Hindlimb muscle (tissue), 1 donor: Measurements from ENCODE around the gene VAMP5. TPM values are rescaled to one million over a fixed set of nuclear protein-coding genes. Genes with fewer than 3 reads are reported as not detected.
"Not testable (repeated sequence)": the region's sequence is repeated elsewhere in the genome, so short reads cannot be mapped to it uniquely, and the experiment has no call there.

ENCODE experiments used
- DNase-seq: peaks from one replicate; pipeline ENCODE4 v3.0.0-alpha.2; 2013
- polyA plus RNA-seq: library from polyadenylated mRNA; unstranded; fragments of 120-200 nt; gene quantifications from one replicate; pipeline ENCODE4 v1.2.1, GENCODE V29; 2013; ENCODE audit not compliant: insufficient read length

The VAMP5 gene
- 54.7 TPM for polyA plus RNA-seq

GRCh38 chr2:85584354-85584856, at the start of gene VAMP5:
Gene VAMP5 (plus strand): TSS chr2:85584431. CDS start chr2:85584491, 60 bp downstream.
- DNase-seq, result no peak

- no peak for DNase-seq
These were observed 49.4 kb upstream of the VAMP5 start for GRCh38 chr2:85534881-85535280.

DNA sequence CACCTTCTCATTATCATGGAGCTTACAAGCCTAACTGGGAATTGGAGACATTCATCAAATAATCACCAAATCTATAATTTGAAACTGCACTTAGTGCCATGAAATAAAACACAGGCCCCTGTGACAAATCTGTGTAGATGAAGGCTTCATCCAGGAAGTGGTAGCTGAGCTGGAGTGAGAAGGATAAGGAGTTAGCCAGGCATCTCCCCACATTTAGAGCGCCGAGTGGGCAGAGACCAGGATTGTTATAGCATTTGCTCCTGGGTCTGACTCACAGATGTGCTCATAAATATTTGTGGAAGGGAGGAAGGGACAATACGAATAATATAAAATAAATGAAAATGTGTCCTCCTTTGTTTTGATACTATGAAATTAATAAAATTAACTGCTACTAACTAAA, 47.8 kb upstream of the VAMP5 start:
- no peak for DNase-seq

- DNase-seq, result peak; percentile 55
These were observed 46.4 kb upstream of the VAMP5 start for GRCh38 chr2:85537600-85538506.

DNA sequence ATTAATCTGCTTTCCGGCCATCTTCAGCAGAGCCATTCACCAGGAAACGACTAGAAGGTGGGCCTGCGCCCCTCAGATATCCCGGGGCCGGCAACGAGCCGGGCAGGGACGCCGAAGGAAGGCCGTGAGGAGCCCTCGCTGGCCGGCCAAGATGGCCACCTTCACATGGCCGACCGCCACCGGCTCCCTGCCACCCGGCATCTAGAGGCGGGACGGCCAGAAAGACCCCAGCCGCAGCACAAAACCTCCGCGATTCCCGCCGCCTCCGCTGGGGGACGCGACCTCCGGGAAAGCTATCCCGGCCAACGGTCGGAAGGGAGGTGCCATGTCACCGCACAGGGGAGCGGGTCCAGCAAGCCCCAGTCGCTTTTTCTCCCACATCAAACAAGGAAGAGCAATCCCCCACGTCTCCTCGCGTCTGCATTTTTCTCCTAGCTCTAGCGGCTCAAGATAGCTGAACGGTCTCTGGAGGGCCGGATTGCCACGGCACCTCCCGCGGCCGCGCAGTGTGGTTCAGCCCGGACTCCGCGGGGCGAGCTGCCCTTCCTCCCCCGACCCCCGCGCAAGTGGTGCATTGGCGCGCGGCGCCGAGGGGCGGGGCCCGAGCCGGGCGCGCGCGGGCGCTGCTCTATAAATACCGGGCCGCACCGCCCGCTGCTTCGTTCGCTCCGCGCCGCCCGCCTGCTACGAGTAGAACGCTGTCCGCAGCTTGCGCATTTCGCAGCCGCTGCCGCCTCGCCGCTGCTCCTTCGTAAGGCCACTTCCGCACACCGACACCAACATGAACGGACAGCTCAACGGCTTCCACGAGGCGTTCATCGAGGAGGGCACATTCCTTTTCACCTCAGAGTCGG, 45.5 kb upstream of the VAMP5 start, which contains the start of gene MAT2A:
TSS of gene MAT2A (plus strand) at position 662 of the 854 bp plus-strand sequence. CDS start at position 782, 120 bp downstream.
- DNase-seq, result peak; percentile 96

GRCh38 chr2:85539361-85540132, 44.7 kb upstream of the VAMP5 start:
- peak; percentile 86 for DNase-seq

DNA sequence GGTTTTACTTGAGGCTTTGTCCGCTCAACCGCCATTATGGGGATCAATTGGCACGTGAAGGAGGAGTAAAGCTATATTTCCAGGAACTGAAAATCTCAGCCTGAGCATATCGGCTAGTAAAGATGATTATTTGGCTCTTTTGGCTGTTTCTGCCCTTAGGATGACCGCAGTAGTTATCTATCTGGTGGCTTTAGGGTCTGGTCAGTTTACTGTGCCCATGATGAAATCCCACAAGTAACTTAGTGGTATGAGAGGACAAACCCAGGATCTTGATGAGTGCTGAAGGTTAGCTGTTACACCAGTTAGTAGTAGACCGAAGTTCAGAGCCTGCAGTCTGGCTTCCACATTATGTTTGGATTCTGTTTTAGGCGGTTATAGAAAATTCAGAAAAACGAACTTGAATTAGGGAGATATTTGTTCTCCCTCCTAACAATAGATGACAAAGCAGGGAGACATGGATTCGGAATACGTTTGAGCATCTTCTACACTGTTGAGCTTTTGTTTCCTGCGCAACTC, 44.0 kb upstream of the VAMP5 start:
- DNase-seq, result no peak

GRCh38 chr2:85541262-85541661, 43.0 kb upstream of the VAMP5 start:
- DNase-seq, result no peak

DNA sequence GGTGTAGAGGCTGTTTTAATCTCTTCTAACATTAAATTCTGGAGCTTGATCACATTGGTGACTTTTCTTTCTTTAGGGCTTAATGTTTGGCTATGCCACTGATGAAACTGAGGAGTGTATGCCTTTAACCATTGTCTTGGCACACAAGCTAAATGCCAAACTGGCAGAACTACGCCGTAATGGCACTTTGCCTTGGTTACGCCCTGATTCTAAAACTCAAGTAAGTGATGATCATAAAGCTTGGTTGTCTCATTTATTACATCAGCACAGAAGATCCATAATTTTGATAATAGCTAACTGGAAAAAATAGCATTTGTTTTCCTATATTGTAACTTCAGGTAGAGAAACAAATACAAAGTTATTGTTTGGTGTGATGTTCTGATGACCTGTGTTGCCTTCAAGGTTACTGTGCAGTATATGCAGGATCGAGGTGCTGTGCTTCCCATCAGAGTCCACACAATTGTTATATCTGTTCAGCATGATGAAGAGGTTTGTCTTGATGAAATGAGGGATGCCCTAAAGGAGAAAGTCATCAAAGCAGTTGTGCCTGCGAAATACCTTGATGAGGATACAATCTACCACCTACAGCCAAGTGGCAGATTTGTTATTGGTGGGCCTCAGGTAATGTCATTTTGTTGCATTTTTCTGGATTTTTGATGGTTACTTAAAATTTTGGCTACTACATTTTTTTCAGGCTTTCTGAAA, 42.3 kb upstream of the VAMP5 start:
- no peak for DNase-seq

GRCh38 chr2:85542777-85543176, 41.5 kb upstream of the VAMP5 start:
- no peak for DNase-seq

- DNase-seq, result not testable (repeated sequence)
These were observed 40.0 kb upstream of the VAMP5 start for GRCh38 chr2:85544254-85544691.

DNA sequence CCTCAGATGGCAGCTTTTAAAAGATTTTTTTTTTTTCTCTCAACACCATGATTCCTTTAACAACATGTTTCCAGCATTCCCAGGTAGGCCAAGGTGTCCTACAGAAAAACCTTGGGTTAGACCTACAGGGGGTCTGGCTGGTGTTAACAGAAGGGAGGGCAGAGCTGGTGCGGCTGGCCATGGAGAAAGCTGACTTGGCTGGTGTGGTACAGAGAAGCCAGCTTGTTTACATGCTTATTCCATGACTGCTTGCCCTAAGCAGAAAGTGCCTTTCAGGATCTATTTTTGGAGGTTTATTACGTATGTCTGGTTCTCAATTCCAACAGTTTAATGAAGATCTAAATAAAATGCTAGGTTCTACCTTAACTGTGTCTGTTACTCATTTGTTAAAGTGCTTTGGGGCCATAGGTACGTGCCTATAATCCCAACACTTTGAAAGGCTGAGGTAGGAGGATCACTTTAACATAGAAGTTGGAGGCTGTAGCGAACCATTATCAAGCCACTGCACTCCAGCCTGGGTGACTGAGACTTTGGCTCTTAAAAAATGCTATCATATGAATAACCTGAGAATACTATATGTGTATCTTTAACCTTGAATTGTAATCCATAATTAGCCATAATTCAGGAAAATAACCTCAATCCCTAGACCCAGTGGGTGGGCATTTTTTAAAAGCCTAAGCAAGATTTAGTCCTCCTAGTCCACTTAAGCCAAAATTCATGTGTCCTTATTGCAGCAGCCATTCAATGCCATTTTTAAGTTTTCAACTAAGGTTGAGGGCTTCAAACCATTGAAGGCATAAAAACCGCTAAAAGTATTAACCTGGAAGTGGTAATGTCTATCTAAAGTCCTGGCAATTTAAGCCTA, 39.1 kb upstream of the VAMP5 start:
- DNase-seq, result not testable (repeated sequence)

GRCh38 chr2:85545780-85546240, 38.4 kb upstream of the VAMP5 start:
- DNase-seq, result no peak

DNA sequence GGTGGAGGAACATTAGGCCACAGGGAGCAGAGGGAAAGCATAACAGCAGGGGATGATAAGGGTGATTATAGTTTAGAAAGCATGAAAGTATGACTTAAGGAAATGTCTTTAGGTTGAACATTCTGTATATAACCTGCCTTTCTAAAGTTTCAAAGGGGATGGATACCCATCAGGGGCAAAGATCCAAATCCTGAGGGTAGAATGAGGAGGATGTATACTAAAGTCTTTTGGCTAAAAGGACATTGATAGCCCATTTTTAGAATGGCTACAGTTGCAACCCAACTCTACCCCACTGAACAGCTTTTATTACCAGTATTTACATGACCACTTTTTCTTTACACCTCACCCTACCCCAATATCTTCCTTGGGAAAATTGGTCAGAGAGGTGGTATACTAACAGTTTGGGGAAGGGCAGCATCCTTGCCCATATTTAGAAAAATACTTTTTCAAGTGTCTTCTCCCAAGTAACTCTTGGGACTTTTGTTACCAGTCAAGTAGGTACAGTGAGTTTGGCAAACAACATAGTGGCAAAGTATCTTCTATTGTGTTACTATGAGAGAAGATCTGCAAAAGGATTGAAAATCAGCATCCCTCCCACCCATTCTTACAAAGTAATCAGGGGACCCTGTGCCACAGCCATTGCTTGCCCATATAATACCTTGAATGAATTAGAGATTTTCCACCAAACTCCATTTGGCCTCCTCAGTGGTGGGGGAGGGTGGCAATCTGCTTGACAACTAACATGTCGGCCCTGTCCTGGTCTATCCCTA, 37.0 kb upstream of the VAMP5 start:
- DNase-seq, result no peak

GRCh38 chr2:85547859-85548607, 36.2 kb upstream of the VAMP5 start:
- DNase-seq, result no peak

DNA sequence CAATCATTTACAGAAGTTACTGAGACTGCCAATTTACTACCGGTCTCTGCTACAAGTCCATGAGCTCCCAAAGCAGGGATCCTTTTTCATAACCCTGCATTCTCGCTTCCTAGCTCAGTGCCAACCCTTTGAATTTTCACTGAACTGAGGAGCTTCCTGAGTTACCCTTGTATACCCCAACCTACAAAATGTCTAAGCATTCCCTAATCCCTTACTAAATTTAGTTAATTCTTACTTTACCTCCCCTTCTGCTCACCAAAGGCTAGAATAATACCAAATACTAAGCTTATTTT, 35.7 kb upstream of the VAMP5 start:
- DNase-seq, result no peak

GRCh38 chr2:85549095-85549494, 35.1 kb upstream of the VAMP5 start:
- no peak for DNase-seq

DNA sequence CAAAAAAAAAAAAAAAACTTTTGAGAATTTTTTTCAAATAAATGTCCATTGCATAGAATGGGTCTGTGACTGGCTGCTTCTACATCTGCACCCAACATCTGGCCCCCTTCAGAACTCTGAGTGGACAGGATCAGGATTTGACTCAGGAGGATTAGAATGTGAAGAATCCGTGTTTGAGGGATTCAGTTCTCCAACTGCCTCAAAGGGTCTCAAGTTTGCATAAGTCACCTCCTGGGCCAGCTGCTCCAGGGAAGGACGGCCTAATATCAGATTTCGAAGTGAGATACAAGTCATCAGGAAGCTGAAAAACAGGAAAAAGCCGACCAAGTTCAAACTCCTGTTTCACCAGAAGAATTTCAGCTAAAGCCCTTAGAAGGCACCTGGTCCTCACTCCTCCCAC, 34.4 kb upstream of the VAMP5 start:
- DNase-seq, result no peak

GRCh38 chr2:85550486-85550885, 33.7 kb upstream of the VAMP5 start:
- DNase-seq, result no peak
